Testis (tissue), 2 donors: ENCODE results near the gene EFCAB8.

Experiments
- POLR2A ChIP-seq: fragments of 450-650 bp; IDR thresholded peaks from one replicate; pipeline ENCODE4 v1.6.1; 2017; ENCODE audit warnings: antibody characterized with exemption, mild to moderate bottlenecking, moderate library complexity
- TF ChIP-seq, protein P1 (sequence below), 3 experiments: fragments of 450-650 bp in 2 of 3; fragments of 200-600 bp in 1 of 3; sonication (generic) in 1 of 3; IDR thresholded peaks; one replicate each; pipeline ENCODE4 v1.5.1; 2016 to 2019; ENCODE audit warnings: antibody characterized with exemption in 3 of 3, mild to moderate bottlenecking in 2 of 3, moderate library complexity in 1 of 3

DNA sequence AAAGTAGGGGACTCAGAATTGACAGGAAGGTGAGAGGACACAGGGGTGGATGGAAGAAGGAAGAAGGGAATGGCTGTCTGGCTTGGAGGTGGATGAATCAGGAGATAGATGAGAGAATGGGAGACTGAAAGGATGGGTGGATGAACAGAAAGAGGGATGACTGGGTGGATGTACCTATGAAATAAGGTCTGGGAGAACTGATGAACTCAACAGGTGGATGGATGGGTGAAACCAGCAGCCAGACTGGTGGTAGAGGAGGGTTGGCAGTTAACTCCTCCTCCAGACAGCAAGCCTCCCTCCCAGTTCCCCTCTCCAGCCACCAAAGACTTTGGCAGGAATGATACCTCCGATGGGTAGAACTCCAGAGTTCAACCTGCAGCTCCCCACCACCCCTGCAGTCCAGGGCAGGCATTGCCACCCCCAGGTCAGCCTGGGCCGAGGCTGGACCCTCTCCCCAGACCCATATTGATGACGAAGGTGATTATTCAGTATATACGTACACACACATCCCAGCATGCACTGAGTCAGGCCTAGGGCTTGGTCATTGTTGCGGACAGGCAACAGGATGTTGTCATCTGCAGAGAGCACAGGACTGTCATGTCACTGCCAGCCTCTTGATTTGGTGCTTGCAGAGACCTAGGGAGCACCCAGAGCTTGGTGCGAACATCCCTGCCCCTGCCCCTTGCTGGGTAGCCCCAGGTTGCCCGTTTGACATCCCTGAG lies 143.5 kb downstream of the EFCAB8 start:
- TF ChIP-seq, protein P1, sequence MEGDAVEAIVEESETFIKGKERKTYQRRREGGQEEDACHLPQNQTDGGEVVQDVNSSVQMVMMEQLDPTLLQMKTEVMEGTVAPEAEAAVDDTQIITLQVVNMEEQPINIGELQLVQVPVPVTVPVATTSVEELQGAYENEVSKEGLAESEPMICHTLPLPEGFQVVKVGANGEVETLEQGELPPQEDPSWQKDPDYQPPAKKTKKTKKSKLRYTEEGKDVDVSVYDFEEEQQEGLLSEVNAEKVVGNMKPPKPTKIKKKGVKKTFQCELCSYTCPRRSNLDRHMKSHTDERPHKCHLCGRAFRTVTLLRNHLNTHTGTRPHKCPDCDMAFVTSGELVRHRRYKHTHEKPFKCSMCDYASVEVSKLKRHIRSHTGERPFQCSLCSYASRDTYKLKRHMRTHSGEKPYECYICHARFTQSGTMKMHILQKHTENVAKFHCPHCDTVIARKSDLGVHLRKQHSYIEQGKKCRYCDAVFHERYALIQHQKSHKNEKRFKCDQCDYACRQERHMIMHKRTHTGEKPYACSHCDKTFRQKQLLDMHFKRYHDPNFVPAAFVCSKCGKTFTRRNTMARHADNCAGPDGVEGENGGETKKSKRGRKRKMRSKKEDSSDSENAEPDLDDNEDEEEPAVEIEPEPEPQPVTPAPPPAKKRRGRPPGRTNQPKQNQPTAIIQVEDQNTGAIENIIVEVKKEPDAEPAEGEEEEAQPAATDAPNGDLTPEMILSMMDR (IDR thresholded peaks at IDR 0.05), result no peak
- no peak for TF ChIP-seq POLR2A
